ENCODE data around the gene RGS11. TPM values are rescaled to one million over a fixed set of nuclear protein-coding genes. Genes with fewer than 3 reads are reported as not detected.

Gene RGS11
- polyA plus RNA-seq, 2 of the 4 experiments (the other 2 are of a cell fraction): 2.1 to 5.3 TPM

DNA sequence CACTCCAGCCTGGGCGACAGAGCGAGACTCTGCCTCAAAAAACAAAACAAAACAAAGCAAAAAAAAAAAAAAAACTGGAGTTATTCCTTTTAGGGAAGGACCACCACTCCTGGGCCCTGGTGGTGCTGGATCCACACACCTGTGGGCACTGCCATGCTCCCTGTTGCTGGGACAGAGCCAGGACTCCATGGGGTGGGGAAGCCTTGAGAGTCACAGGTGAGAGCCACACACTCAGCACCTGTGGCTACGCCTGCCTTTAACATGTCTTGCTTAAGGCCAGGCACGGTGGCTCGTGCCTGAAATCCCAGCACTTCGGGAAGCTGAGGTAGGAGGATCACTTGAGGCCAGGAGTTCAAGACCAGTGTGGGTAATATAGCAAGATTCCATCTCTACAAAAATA, 25.5 kb upstream of the RGS11 start:
- ATAC-seq: no peak
- DNase-seq (ENCODE audit: low read depth in 1 of 2, low spot score in 1 of 2): no peak
- Histone ChIP-seq H3K27ac (no peak overlapping the region), H3K4me1 (no peaks in the 10 kb centered on the region), H3K4me2 (no peak overlapping the region), H3K9me3 (no peaks in the 10 kb centered on the region), H3K4me3 (no peak overlapping the region)
- no peak for FAIRE-seq
- TF ChIP-seq HEYL (CRISPR knock-in tag; IDR thresholded peaks at IDR 0.05) (no peak), MAZ (IDR thresholded peaks at IDR 0.05; ENCODE audit: borderline replicate concordance, low read depth, low read length) (no peak), KDM5A (IDR thresholded peaks at IDR 0.05) (no peak), NFE2L2 (conservative IDR thresholded peaks at IDR 0.05; ENCODE audit: low read length) (no peak), CHD2 (IDR thresholded peaks at IDR 0.05; ENCODE audit: low read length, partially characterized antibody) (no peak)
- ChIA-PET CTCF (no interaction called here), POLR2A (no interaction called here)
- WGBS (ENCODE audit: missing lambda C conversion rate): 94% methylated on average over 6 of the region's 6 CpGs

GRCh38 chr16:297832-298231, 22.1 kb upstream of the RGS11 start:
- POLR2A ChIA-PET: no interaction called here
- TF ChIP-seq ATOH8 (CRISPR knock-in tag; IDR thresholded peaks at IDR 0.05; ENCODE audit: low read depth) (no peak), FOXS1 (CRISPR knock-in tag; IDR thresholded peaks at IDR 0.05) (no peak), MAX (IDR thresholded peaks at IDR 0.05) (no peak), ZFP36 (IDR thresholded peaks at IDR 0.05; ENCODE audit: borderline replicate concordance, partially characterized antibody) (no peak), TFCP2L1 (CRISPR knock-in tag; IDR thresholded peaks at IDR 0.05) (no peak), ZSCAN20 (CRISPR knock-in tag; IDR thresholded peaks at IDR 0.05) (no peak)
- FAIRE-seq (no peak), DNase-seq (ENCODE audit: low read depth in 1 of 2, low spot score in 1 of 2) (no peak), ATAC-seq (peak in 1 of 2 experiments; percentile 15; a peak in 1 of 6 replicates)
- H3K4me1 ChIP-seq: no peaks in the 10 kb centered on the region
- CTCF ChIA-PET: interaction anchor here (1.5 to 2.6 kb wide), 3 partner anchors 12 to 21 kb away, joined by 3 to 8 read pairs (median 6); no protein-coding TSS in a partner anchor
- no peak overlapping the region for H3K4me2 ChIP-seq
- H3K4me3 ChIP-seq: no peak overlapping the region
- 91% methylated on average over 26 of the region's 32 CpGs for WGBS (ENCODE audit: missing lambda C conversion rate)
- no peaks in the 10 kb centered on the region for H3K9me3 ChIP-seq
- H3K27ac ChIP-seq: no peak overlapping the region

- FAIRE-seq (no peak), DNase-seq (ENCODE audit: low read depth in 1 of 2, low spot score in 1 of 2) (no peak), ATAC-seq (peak; percentile 13 to 16; a peak in 4 of 6 replicates)
- H3K4me3 ChIP-seq: no peak overlapping the region
- no peak overlapping the region for H3K4me2 ChIP-seq
- 88% methylated on average over 27 of the region's 37 CpGs for whole genome bisulfite sequencing (ENCODE audit: missing lambda C conversion rate)
- TF ChIP-seq HOXB5 (CRISPR knock-in tag; IDR thresholded peaks at IDR 0.05): no peak
- TF ChIP-seq ZC3H11A (IDR thresholded peaks at IDR 0.05): no peak
- no peak for TF ChIP-seq TFCP2L1 (CRISPR knock-in tag; IDR thresholded peaks at IDR 0.05)
- TF ChIP-seq RCOR1 (IDR thresholded peaks at IDR 0.05; ENCODE audit: low read depth, low read length): no peak
- TF ChIP-seq, protein P1, sequence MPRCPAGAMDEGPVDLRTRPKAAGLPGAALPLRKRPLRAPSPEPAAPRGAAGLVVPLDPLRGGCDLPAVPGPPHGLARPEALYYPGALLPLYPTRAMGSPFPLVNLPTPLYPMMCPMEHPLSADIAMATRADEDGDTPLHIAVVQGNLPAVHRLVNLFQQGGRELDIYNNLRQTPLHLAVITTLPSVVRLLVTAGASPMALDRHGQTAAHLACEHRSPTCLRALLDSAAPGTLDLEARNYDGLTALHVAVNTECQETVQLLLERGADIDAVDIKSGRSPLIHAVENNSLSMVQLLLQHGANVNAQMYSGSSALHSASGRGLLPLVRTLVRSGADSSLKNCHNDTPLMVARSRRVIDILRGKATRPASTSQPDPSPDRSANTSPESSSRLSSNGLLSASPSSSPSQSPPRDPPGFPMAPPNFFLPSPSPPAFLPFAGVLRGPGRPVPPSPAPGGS (IDR thresholded peaks at IDR 0.05): no peak
- TF ChIP-seq, protein P2, sequence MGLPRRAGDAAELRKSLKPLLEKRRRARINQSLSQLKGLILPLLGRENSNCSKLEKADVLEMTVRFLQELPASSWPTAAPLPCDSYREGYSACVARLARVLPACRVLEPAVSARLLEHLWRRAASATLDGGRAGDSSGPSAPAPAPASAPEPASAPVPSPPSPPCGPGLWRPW (IDR thresholded peaks at IDR 0.05): no peak
- TF ChIP-seq MAFK (IDR thresholded peaks at IDR 0.05; ENCODE audit: partially characterized antibody): no peak
- no peak for TF ChIP-seq SREBF2 (IDR thresholded peaks at IDR 0.05)
- TF ChIP-seq POLR2A (IDR thresholded peaks at IDR 0.05; ENCODE audit: low read length): no peak
- TF ChIP-seq ZSCAN20 (CRISPR knock-in tag; IDR thresholded peaks at IDR 0.05): no peak
- no peak for TF ChIP-seq E2F6 (IDR thresholded peaks at IDR 0.05; ENCODE audit: borderline replicate concordance, low read depth)
- no peak for TF ChIP-seq RAD21 (conservative IDR thresholded peaks at IDR 0.05 in 1 of 2, IDR thresholded peaks at IDR 0.05 in 1 of 2)
- TF ChIP-seq REST (IDR thresholded peaks at IDR 0.05): no peak
- TF ChIP-seq, protein P3, sequence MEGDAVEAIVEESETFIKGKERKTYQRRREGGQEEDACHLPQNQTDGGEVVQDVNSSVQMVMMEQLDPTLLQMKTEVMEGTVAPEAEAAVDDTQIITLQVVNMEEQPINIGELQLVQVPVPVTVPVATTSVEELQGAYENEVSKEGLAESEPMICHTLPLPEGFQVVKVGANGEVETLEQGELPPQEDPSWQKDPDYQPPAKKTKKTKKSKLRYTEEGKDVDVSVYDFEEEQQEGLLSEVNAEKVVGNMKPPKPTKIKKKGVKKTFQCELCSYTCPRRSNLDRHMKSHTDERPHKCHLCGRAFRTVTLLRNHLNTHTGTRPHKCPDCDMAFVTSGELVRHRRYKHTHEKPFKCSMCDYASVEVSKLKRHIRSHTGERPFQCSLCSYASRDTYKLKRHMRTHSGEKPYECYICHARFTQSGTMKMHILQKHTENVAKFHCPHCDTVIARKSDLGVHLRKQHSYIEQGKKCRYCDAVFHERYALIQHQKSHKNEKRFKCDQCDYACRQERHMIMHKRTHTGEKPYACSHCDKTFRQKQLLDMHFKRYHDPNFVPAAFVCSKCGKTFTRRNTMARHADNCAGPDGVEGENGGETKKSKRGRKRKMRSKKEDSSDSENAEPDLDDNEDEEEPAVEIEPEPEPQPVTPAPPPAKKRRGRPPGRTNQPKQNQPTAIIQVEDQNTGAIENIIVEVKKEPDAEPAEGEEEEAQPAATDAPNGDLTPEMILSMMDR (IDR thresholded peaks at IDR 0.05): no peak
- TF ChIP-seq, protein P4, sequence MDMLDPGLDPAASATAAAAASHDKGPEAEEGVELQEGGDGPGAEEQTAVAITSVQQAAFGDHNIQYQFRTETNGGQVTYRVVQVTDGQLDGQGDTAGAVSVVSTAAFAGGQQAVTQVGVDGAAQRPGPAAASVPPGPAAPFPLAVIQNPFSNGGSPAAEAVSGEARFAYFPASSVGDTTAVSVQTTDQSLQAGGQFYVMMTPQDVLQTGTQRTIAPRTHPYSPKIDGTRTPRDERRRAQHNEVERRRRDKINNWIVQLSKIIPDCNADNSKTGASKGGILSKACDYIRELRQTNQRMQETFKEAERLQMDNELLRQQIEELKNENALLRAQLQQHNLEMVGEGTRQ (IDR thresholded peaks at IDR 0.05): no peak
- no peak for TF ChIP-seq HDAC2 (IDR thresholded peaks at IDR 0.05)
- no peaks in the 10 kb centered on the region for H3K9me3 ChIP-seq
- no peak overlapping the region for H3K27ac ChIP-seq
- ChIA-PET CTCF (no interaction called here), POLR2A (no interaction called here)
- no peaks in the 10 kb centered on the region for H3K4me1 ChIP-seq
Measured at GRCh38 chr16:296806-297510, 21.2 kb upstream of the RGS11 start.
